HG03103 (cell line): ENCODE data around the gene ATP5PB.
A peak's percentile ranks its signal among the peaks of the same experiment; 100 is the strongest.

ENCODE experiments used
- ATAC-seq: cut with Tn5 transposase; IDR thresholded peaks from one replicate; pipeline ENCODE4 v1.9.1; 2021; ENCODE audit warnings: low read depth; ENCODE audit not compliant: unreplicated experiment

ATP5PB gene

GRCh38 chr1:111448918-111449702 is at the start of gene ATP5PB, which contains the start of gene WDR77:
Gene ATP5PB (plus strand): TSS chr1:111449464. CDS start chr1:111449542, 78 bp downstream.
Gene WDR77 (minus strand): TSS chr1:111449256. CDS start chr1:111449169, 87 bp downstream.
- peak; percentile 93 for ATAC-seq

- no peak for ATAC-seq
Measured at GRCh38 chr1:111399792-111400610, 49.3 kb upstream of the ATP5PB start.

GRCh38 chr1:111402083-111402482 is 47.2 kb upstream of the ATP5PB start:
- ATAC-seq = no peak

- no peak for ATAC-seq
Measured at GRCh38 chr1:111404588-111404987, 44.7 kb upstream of the ATP5PB start.

GRCh38 chr1:111406321-111406768 is 42.9 kb upstream of the ATP5PB start:
- ATAC-seq = peak; percentile 96

GRCh38 chr1:111407301-111407700 is 42.0 kb upstream of the ATP5PB start:
- no peak for ATAC-seq

GRCh38 chr1:111412839-111413238 is 36.4 kb upstream of the ATP5PB start:
- no peak for ATAC-seq

- ATAC-seq = no peak
Measured at GRCh38 chr1:111414756-111415155, 34.5 kb upstream of the ATP5PB start.

- no peak for ATAC-seq
Measured at GRCh38 chr1:111415461-111415860, 33.8 kb upstream of the ATP5PB start.

- no peak for ATAC-seq
Measured at GRCh38 chr1:111417755-111418154, 31.5 kb upstream of the ATP5PB start.

- ATAC-seq = no peak
Measured at GRCh38 chr1:111419037-111419436, 30.2 kb upstream of the ATP5PB start.

- ATAC-seq = no peak
Measured at GRCh38 chr1:111420377-111420776, 28.9 kb upstream of the ATP5PB start.

GRCh38 chr1:111422546-111423391 is 26.5 kb upstream of the ATP5PB start:
- ATAC-seq = no peak

GRCh38 chr1:111424281-111424680 is 25.0 kb upstream of the ATP5PB start:
- ATAC-seq = no peak

- ATAC-seq = no peak
Measured at GRCh38 chr1:111436726-111437125, 12.5 kb upstream of the ATP5PB start.

- no peak for ATAC-seq
Measured at GRCh38 chr1:111439461-111440351, 9.6 kb upstream of the ATP5PB start.

- ATAC-seq = no peak
Measured at GRCh38 chr1:111441573-111442192, 7.6 kb upstream of the ATP5PB start.

GRCh38 chr1:111442457-111442856 is 6.8 kb upstream of the ATP5PB start:
- no peak for ATAC-seq

- ATAC-seq = no peak
Measured at GRCh38 chr1:111444031-111444430, 5.2 kb upstream of the ATP5PB start.
